NCI-H1105 treated with DMSO at 0.1 percent for 48 hours (cell line): ENCODE measurements around the gene ZCCHC8.

ENCODE experiments used
- DNase-seq: peaks from one replicate; lab custom pipeline; 2025; lab: John Stamatoyannopoulos, UW

Gene ZCCHC8

DNA sequence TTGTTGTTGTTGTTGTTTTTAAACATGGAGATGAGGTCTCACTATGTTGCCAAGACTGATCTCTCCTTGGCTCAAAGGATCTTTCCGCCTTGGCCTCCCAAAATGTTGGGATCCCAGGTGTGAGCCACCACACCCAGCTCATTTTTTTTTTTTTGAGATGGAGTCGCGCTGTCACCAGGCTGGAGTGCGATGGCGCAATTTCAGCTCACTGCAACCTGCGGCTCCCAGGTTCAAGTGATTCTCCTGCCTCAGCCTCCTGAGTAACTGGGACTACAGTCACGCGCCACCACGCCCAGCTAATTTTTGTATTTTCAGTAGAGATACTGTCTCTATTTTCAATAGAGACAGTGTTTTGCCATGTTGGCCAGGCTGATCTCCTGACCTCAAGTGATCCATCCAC, 73.3 kb downstream of the ZCCHC8 start:
- no peak for DNase-seq

DNA sequence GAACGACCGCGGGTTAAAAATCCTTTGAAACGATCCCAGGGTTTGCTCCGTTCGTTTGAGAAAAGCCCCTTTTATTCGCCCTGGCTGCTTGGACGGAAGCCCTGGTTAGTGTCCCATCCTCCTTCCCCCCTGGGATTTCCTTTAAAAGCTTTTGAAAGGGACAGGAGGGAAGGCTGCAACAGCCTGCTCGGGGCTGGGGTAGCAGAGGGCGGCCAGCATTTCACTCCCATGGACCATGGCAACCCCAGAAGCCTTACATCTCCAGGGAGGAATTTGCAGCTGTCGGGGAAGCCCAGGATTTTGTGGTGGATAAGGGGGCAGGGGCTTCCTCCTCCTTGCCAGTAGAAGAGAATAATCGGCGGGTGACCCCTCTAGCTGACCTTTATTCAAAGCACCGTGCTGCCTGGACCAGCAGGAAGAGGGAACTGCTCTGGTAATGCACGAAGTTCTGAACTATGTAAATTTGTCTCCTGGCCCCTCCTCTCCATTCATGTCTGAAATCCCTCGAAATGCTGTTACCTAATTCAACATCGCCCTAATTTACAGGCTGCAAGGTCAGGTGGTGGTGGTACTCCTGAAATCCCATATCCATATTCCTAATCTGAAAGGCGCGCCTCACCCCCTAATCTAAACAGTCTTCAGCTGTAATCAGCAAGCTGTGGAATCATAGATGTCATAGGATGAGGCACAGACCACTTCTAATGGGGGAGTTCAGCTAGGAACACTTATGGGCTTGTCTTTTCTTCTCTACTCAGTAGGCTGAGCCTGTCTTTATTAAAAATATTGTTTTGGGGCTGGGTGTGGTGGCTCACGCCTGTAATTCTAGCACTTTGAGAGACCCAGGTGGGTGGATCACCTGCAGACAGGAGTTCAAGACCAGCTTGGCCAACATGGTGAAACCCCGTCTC, 77.2 kb downstream of the ZCCHC8 start:
- DNase-seq, result peak; percentile 62

GRCh38 chr12:122422730-122423257, 77.9 kb downstream of the ZCCHC8 start:
- DNase-seq, result peak; percentile 62

DNA sequence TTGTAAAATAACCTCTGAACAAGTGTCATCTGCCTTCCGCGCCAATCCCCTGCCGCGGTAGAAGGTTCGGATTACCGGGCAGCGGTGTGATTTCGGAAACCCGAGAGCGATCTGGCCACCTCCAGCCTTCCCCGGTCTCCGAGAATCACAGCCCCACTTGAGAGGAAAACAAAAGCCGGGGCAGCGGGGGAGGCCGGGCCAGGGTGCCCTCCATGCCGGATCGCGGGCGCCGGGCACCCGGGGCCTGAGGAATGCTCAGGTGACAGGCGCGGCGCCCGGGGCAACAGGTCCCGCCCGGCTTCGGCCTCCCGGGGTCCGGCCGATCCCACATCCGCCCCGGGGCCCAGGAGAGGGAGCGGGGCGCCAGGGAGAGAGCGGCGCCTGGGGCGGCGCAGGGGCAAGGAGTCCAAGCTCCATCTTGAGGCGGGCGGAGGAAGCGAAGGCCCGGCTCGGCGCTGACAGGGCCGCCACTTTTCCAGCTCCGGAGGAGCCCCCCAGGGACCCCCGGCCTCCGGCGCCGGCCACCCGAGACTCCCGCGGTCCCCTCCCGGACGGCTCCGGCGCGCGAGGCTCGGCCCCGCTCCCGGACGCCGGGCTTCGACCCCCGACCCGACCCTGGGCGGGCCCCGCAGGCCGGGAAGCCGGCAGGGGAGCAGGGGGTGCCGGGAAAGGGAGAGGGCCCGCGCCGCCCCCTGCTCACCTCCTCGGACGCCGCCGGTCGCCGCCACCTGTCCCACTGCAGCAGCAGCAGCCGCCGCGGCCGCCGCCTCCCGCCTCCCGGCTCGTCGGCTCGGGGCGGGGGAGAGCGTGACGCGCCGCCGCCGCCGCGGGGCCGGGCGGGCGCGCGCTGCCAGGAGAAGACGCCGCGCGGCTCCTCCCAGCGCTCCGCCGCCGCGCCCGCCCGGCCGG, 78.7 kb downstream of the ZCCHC8 start, which contains the start of gene CLIP1:
CLIP1 (minus strand) TSS at position 849 of the 909 bp plus-strand sequence. CDS start 42,217 bp downstream, outside the sequence.
- DNase-seq, result peak; percentile 44
